GM21717 (cell line): ENCODE measurements around the gene CLIP3.
A peak's percentile ranks its signal among the peaks of the same experiment; 100 is the strongest.
"Not testable (repeated sequence)": the region's sequence is repeated elsewhere in the genome, so short reads cannot be mapped to it uniquely, and the experiment has no call there.

Source experiments
- ATAC-seq: cut with Tn5 transposase; IDR thresholded peaks from one replicate; pipeline ENCODE4 v1.9.1; 2021; ENCODE audit warnings: mild to moderate bottlenecking, moderate library complexity; ENCODE audit not compliant: unreplicated experiment

CLIP3 gene, protein sequence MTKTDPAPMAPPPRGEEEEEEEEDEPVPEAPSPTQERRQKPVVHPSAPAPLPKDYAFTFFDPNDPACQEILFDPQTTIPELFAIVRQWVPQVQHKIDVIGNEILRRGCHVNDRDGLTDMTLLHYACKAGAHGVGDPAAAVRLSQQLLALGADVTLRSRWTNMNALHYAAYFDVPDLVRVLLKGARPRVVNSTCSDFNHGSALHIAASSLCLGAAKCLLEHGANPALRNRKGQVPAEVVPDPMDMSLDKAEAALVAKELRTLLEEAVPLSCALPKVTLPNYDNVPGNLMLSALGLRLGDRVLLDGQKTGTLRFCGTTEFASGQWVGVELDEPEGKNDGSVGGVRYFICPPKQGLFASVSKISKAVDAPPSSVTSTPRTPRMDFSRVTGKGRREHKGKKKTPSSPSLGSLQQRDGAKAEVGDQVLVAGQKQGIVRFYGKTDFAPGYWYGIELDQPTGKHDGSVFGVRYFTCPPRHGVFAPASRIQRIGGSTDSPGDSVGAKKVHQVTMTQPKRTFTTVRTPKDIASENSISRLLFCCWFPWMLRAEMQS

DNA sequence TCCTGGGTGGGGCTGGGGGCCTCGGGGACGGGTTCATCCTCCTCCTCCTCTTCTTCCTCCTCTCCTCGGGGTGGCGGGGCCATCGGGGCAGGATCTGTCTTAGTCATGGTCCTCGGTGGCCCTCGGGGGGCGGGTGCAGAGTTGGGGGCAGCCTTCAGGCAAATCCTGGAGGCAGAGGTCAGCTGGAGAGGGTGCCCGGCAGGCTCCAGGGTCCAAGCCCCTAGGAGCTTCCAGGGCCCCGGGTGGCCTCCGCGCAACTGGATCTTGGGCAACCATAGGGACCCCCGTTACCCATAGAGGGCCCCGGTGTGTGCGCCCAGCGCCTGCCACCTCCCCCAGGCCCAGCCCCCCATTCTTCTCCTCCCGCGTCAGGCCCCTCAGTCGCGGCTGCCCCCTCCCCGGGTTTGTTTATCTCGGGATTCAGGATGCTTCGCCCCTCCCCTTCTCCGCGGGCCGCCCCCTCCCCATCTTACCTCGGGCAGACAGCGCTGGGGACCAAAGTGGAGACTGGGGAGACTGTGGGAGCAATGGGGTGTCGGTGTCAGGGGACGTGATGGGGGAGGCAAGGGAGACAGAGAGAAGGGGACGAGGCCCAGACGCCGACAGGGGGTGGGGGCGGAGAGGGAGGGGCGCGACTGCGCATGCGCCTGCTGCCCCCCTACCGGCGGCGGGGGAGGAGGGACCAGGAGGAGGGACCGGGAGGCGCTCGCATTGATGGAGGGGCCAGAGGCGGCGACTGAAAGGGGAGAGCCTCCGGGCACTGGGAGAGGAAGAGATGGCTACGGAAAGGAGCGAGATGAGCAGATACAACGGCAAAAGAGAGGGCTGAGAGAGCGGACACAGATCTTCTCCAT lies at the start of gene CLIP3:
Gene CLIP3, minus strand, starts transcription at position 623 of the 854 bp plus-strand sequence. Its CDS starts 516 bp downstream, at position 107.
- no peak for ATAC-seq

- ATAC-seq = no peak
Observed at GRCh38 chr19:36081894-36082293, 49.2 kb upstream of the CLIP3 start.

DNA sequence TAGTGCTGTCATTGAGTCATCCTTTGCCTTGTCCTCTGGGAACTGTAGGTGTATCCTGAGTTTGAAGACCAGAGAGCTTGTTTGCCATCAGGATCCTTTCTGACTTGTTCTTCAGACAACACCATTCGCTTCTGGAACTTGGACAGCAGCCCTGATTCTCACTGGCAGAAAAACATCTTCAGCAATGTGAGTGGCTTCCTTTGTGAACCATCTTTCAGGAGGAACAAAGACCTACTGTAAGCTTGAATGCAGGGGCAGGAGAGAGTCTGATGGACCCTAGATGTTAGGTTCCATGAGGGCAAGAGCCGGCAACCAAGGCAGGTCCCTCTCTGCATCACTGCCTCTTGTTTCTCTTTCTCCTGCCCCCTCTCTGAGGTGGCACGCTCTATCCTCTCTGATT lies 48.7 kb upstream of the CLIP3 start:
- no peak for ATAC-seq

DNA sequence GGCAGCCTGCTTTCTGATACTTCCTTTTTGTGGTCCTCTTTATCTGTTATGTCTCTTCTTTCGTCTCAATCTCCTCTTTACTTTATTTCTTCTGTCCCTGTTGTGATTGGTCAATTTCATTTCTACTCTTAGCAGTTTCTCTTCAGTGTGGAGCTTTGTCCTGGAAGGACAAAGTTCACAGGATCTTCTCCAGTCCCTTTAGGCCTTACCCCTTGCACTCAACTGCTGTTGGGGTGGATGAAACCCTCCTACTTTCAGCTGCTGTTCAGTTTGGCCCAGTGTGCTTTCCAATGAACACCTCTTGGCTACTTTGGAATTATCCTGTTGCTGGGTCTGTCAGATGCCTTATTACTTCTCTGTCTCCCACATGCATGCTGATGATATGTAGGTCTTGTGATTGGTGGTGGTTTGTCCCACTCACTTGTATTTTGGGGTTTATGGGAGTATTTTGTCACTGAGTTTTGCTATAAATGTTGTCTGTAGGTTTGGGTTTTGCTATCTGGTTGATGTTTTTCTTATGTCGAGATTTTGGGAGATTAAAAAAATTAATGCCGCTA lies 46.8 kb upstream of the CLIP3 start:
- ATAC-seq = no peak

DNA sequence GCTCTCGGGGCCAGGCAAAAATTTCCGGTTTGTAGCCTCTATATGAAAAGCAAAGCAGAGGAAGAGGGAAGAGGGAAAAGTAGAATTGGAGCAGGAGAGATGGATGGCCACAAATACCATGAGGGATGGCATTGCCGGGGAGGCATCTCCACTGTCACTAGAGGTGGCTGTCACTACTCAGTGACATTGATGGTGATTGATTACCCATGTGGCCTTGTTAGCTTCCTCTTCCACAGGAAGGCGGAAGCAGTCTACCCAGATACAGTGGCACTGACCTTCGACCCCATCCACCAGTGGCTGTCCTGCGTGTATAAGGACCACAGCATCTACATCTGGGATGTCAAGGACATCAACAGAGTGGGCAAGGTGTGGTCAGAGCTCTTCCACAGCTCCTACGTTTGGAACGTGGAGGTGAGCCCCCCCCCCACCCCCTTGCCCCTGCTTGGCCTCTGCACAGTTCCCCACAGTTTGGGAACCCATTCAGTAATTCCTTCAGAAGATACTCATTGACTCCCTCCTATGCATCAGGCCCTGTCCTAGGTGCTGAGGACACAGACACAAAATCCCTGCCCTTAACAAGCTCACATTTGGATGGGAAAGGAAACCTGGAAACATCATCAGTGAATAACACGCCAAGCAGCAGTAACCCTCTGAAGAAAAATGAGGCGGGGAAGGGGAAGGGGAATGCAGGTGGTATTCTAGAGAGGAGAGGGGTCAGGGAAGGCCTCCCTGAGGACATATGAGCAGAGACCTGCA lies 40.6 kb upstream of the CLIP3 start:
- ATAC-seq = no peak

DNA sequence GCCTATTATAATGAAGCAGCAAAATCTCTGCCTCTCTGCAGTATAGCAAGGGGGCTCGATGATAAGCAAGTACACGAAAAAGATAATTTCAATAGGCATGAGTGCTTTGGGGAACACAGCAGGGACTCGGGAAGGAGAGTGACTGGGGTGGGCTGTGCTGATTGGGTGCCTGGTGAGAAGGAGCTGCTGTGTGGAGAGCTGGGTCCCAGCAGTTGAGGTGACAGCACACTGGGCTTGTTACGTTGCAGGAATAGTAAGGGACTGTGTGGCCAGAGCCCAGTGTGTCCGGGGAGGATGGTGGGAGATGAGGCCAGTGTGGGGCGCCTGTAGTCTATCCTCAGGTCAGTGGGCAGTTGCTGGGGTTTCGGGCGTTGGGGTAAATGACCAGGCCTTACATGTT lies 39.4 kb upstream of the CLIP3 start:
- no peak for ATAC-seq

DNA sequence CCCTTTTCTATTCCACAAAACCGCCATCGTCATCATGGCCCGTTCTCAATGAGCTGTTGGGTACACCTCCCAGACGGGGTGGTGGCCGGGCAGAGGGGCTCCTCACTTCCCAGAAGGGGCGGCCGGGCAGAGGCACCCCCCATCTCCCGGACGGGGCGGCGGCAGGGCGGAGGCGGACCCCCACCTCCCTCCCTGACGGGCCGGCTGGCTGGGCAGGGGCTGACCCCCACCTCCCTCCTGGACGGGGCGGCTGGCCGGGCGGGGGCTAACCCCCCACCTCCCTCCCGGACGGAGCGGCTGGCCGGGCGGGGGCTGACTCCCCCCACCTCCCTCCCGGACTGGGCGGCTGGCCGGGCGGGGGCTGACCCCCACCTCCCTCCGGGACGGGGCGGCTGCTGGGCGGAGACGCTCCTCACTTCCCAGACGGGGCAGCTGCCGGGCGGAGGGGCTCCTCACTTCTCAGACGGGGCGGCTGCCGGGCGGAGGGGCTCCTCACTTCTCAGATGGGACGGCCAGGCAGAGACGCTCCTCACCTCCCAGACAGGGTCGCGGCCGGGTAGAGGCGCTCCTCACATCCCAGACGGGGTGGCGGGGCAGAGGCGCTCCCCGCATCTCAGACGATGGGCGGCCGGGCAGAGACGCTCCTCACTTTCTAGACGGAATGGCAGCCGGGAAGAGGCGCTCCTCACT lies 36.3 kb upstream of the CLIP3 start:
- ATAC-seq = not testable (repeated sequence)

DNA sequence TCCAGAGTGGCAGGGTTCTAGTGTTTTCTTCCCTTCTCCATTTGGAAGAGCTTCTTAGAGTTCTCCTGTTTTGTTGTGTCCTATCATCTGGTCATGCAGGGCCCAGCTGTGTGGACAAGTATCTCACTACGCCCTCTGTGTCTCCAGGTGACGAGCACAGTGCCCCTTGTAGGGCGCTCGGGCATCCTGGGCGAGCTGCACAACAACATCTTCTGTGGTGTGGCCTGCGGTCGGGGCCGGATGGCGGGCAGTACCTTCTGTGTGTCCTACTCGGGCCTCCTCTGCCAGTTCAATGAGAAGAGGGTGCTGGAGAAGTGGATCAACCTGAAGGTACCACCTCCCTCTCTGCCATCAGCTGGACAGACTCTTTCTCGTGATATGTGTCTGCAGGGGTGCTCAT lies 35.0 kb upstream of the CLIP3 start:
- ATAC-seq = no peak

- ATAC-seq = no peak
Observed at GRCh38 chr19:36064826-36065225, 32.2 kb upstream of the CLIP3 start.

GRCh38 chr19:36061367-36061766 lies 28.7 kb upstream of the CLIP3 start:
- no peak for ATAC-seq

DNA sequence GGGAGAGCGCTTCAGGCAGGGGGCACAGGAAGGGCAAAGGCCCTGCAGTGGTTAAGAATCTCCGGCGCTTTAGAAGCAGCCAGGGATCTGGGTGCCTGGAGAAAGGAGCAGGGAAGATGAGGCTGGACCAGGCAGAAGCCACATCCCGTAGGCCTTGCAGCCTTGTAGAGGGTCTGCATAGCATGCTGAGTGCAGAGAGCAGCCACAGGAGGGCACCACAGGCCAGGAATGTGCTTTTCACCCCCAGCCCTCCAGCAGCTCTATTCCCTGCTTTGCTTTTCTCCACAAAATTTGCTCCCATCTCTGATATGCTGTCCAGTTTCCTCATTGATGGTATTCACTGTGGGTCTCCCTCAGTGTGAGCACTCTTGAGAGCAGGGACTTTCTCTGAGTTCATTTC lies 27.8 kb upstream of the CLIP3 start:
- no peak for ATAC-seq

- ATAC-seq = no peak
Observed at GRCh38 chr19:36059180-36059910, 26.7 kb upstream of the CLIP3 start.

- ATAC-seq = no peak
Observed at GRCh38 chr19:36058481-36059179, 26.0 kb upstream of the CLIP3 start.

DNA sequence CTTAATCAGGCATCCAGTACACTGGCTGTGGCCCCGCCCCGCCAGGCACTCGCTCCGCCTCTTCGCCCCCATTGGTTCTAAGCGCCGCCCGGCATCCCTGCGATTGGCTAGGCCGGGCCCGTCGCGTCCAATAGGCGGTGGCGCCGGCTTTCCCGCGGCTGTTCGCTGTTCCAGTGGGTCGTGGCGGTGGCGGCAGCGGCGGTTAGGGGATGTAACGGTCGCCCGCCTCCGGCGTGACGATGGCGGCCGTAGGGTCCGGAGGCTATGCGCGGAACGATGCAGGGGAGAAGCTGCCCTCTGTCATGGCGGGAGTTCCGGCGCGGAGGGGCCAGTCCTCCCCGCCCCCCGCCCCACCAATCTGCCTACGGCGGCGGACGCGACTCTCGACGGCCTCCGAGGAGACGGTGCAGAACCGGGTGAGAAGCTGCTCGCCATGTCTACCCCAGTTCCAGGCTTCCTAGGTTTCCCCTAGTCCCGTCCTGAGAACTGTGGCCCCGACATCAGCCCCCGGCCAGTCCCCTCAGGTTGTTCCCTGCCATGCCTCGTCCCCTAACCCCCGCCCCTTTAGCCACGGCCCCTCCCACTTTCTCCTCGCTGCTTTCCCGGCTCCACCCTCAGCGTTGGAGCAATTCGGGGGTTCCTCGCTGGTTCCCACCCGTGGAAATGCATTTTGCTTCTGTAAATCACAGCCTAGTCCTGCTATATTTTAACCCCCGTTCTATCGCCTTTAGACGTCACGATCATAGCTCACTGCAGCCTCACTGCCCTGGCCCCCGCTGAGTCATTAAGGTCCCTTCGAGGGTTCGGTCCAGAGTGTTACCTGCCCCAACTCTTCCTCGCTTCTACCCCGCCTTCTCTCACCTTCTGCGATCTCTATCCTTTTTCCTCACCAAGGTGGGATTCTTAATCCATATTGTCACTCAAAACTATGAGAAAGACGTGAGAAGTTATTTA lies 22.3 kb upstream of the CLIP3 start, which contains the start of gene WDR62:
Gene WDR62, plus strand, starts transcription at position 165 of the 954 bp plus-strand sequence. Its CDS starts 75 bp downstream, at position 240.
- peak; percentile 67 for ATAC-seq

DNA sequence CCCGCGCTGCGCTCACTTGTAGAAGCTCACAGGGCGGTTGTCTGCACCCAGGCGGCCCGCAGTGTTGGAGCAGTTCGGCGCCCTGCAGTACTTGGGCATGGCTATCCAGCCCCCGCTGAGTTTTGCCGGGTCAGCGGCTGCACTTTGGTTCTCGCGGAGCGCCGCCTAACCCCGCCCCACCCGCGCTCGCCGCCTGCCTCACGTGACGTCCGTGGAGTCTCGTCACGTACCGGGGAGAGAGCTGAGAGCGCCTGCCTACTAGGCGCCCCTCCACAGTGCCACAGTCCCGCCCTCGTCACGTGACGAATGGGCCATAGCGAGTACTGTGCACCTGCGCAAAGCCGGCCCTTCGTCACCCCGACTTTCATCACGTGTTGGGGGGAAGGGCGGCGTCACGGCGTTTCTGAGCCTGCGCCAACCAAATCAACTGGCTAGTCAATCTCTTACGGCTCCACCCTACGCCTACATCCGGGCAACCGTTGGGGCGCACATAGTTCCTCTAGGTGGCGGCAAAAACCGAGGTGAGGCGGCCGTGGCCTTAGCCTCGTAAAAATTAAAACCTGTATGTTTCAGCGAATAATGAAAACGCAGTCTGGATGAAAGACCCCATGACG lies 21.6 kb upstream of the CLIP3 start, which contains the start of gene THAP8:
Gene THAP8, minus strand, starts transcription at position 167 of the 614 bp plus-strand sequence. Its CDS starts 68 bp downstream, at position 99.
- ATAC-seq = peak; percentile 67

GRCh38 chr19:36051637-36052036 lies 19.0 kb upstream of the CLIP3 start:
- ATAC-seq = no peak

DNA sequence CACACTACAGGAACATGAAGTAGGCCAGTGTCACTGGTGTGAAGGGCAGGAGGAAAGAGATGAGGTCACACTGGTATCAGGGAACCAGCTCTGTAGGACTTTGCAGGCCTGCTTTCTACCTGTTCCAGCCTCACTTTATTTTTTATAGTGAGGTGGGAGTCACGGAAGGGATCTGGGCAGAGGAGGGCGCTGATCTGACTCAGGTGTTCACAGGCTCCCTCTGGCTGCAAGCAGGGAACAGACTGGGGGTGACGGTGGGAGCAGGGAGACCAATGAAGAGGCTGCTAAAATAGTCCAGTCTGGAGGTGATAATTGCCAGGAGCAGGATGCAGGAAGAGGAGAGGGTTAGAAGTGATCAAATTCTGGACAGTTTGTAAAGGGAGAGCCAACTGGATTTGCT lies 18.6 kb upstream of the CLIP3 start:
- no peak for ATAC-seq
